Inflammatory macrophage treated with lipopolysaccharide for 1 hour (primary cell): ENCODE results near the gene CARNS1.
"Not testable (repeated sequence)": the region's sequence is repeated elsewhere in the genome, so short reads cannot be mapped to it uniquely, and the experiment has no call there.

Experiments
- DNase-seq, 2 donors: peaks; one replicate each; pipeline ENCODE4 v3.0.0-alpha.2; 2020 to 2022

The CARNS1 gene

GRCh38 chr11:67410984-67411784, 4.3 kb upstream of the CARNS1 start:
- DNase-seq, result no peak

GRCh38 chr11:67411785-67412152, 3.7 kb upstream of the CARNS1 start:
- no peak for DNase-seq

- no peak for DNase-seq
Observed at GRCh38 chr11:67412495-67413179, 2.8 kb upstream of the CARNS1 start.

- no peak for DNase-seq
Observed at GRCh38 chr11:67413266-67413849, 2.1 kb upstream of the CARNS1 start.

DNA sequence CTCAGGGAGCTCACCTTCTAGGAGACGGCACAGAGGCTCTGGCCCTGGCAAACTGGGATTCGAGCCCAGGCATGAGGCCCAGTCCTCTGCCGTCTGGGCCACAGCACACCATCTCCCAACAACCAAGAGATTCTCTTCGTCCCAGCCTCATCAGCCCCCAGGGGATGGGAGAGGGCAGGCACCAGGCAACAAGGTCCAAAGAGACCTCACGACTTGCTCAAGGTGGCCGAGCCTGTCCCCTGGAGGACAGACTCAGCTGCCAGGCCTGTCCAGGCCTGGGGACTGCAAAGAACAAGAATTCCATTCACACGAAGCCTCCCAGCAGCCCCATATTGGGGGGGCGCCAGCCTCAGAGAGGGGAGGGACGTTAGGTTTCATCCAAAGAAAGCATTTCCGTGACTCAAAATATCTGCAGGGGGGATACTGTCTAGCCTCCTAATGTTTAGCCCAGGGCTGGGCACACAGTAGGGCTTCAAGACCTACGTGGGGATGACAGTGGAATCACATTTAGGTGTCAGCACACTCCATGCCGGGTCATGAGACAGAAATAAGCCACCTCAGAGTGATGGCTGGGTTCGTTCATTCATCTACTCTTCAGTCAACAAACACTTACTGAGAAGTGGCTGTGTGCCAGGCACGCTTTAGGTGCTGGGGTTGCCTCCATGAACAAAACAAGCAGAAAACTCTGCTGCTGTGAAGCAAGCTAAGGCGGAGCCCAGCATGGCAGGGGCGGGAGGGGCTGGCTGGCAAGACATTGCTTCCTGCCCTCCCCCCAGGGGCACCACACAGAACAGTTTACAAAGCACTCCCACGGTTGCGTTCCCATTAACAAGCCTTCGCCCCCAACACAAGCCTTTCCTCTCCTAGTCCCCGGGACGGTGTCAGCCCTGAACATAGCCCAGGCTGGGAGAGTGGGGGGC, 1.2 kb downstream of the CARNS1 start:
- DNase-seq, result no peak

GRCh38 chr11:67417425-67417824, 1.9 kb downstream of the CARNS1 start:
- DNase-seq, result no peak

- no peak for DNase-seq
Observed at GRCh38 chr11:67418476-67419281, 3.2 kb downstream of the CARNS1 start.

- no peak for DNase-seq
Observed at GRCh38 chr11:67419325-67420049, 4.0 kb downstream of the CARNS1 start.

GRCh38 chr11:67420147-67420645, 4.7 kb downstream of the CARNS1 start:
- DNase-seq, result no peak

DNA sequence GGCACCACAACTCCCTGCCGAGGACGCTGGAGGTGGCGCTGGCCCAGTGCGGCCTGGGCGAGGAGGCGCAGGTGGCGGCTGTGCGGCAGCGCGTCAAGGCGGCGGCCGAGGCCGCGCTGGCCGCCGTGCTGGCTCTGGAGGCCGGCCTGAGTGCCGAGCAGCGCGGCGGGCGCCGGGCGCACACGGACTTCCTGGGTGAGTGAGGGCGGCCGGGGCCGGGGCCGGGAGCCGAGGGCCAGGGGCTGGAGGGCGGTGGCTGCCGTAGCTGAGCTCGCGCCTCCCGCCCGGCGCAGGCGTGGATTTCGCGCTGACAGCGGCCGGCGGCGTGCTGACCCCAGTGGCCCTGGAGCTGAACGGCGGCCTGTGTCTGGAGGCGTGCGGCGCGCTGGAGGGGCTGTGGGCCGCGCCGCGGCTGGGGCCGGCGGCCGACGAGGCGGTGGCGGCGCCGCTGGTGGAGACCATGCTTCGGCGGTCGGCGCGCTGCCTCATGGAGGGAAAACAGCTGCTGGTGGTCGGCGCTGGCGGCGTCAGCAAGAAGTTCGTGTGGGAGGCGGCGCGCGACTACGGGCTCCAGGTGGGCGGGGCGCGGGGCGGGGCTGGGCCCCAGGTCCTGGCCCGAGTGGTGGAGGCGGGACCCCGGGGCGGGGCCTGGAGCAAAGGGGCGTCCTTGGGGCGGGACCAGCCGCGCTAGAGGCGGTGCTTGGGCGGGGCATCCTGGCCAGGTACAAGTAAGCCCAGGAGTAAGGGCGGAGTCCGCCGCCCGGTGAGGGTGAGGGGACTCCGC, 5.4 kb downstream of the CARNS1 start:
- DNase-seq, result peak; percentile 80 to 95

GRCh38 chr11:67421430-67422031, 6.1 kb downstream of the CARNS1 start:
- no peak for DNase-seq

DNA sequence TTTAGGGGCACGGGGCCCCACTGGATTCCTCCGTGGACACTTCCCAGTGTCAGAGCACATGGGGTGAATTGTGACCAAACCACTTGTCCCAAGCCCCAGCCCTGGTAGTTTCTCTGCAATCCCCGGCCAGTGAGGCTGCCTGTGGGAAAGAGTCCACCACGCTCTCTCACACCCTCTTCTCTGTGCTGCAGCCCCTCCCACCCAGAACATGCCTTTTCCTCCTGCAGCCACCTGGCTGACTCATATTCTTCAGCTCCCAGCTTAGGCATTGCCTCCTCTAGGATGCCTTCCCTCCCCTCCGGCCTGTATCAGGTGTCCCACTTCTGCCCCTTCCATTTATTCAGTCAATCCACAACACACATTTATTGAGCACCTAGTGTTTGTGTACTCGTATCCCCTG, 7.4 kb downstream of the CARNS1 start:
- DNase-seq, result no peak

- DNase-seq, result no peak
Observed at GRCh38 chr11:67423466-67423865, 8.0 kb downstream of the CARNS1 start.

- DNase-seq, result no peak
Observed at GRCh38 chr11:67423891-67424613, 8.6 kb downstream of the CARNS1 start.

DNA sequence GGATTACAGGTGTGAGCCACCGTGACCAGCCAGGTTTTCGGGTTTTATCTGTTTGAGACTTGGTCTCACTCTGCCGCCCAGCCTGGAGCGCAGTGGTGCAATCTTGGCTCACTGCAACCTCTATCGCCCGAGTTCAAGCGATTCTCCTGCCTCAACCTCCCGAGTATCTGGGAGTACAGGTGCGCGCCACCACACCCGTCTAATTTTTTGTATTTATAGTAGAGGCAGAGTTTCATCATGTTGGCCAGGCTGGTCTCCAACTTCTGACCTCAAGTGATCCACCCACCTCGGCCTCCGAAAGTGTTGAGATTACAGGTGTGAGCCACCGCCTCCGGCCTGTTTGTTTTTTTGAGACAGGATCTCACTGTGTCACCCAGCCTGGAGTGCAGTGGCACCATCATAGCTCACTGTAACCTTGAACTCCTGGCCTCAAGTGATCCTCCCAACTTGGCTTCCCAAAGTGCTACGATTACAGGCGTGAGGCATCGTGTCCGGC, 11.9 kb downstream of the CARNS1 start:
- DNase-seq, result not testable (repeated sequence)

DNA sequence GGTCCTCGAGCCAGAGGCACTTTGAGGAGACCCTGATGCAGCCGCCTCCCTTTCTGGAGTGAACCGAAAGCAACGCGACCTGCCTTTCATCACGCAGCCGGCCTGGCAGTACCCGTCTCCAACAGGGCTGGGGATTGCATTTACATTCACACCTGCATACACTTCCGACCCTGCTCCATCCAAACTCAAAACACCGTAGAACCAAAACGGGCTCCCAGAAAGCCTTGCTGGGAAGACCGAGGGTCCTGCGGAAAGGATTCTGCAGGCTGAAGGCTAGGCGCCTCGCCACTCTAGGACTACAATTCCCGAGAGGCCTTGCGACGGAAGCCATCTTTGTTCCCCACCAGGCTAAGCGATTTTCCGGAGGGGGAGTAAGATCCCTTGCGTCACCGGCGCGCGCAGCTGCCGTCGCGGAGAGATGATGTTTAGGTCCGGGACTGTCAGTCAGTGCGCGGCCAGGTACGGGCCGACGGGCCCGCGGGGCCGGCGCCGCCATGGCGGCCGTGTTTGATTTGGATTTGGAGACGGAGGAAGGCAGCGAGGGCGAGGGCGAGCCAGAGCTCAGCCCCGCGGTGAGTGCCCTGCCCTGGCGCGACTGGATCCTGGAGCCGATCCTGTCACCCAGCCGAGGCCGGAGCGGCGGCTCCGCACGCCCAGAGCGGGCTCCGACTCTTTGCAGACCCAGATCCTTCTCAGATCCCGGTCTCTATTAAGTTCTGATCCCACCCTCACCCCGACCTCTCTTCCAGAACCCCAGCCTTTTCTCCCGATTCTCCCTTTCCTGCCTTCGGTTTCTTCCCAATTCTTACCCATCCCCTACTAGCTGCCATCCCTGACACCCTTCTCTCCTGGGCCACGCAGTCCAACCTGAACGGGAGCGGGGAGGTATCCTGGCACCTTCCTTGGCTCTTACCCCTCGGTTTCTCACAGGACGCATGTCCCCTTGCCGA, 12.8 kb downstream of the CARNS1 start, which contains the start of gene RPS6KB2:
Gene RPS6KB2, plus strand, starts transcription at position 443 of the 950 bp plus-strand sequence. Its CDS starts 52 bp downstream, at position 495.
- peak; percentile 93 to 100 for DNase-seq

- DNase-seq, result no peak
Observed at GRCh38 chr11:67429038-67429668, 13.7 kb downstream of the CARNS1 start.
